Subcutaneous adipose tissue (tissue), 4 donors: ENCODE data around the gene SPACA7. TPM values are rescaled to one million over a fixed set of nuclear protein-coding genes. Genes with fewer than 3 reads are reported as not detected.

ENCODE experiments used
- CTCF ChIP-seq: fragments of 450-650 bp; IDR thresholded peaks from one replicate; pipeline ENCODE4 v1.5.1; 2016; ENCODE audit warnings: low read depth, mild to moderate bottlenecking, control low read depth, antibody characterized with exemption, moderate library complexity
- total RNA-seq, 4 donors: library from RNA; depleted of rRNA; stranded (reverse); fragments of >200 nt; gene quantifications; one replicate each; pipeline ENCODE4 v1.1.0, GENCODE V29; 2016

SPACA7 gene
- total RNA-seq, 4 donors from 2014 or later: not detected

GRCh38 chr13:112434937-112435523 lies 58.9 kb downstream of the SPACA7 start:
- TF ChIP-seq CTCF: no peak

GRCh38 chr13:112435973-112436372 lies 59.8 kb downstream of the SPACA7 start:
- no peak for TF ChIP-seq CTCF

DNA sequence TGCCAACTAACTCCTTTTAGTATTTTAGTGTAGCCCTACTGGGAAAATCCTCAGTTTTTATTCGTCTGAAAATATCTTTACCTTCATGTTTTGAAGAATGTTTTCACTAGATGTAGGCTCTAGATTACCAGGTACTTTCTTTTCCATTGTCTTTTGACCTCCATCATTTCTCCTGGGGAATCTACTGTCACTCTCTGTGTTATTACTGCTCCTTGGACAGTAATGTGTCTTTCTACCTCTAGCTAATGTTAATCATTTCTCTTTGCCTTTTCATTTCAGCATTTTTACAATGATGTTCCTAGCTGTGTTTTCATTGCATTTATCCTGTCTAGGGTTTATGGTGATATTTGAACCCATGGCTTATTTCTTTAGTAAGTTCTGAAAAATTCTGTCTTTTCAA lies 61.9 kb downstream of the SPACA7 start:
- TF ChIP-seq CTCF: no peak

DNA sequence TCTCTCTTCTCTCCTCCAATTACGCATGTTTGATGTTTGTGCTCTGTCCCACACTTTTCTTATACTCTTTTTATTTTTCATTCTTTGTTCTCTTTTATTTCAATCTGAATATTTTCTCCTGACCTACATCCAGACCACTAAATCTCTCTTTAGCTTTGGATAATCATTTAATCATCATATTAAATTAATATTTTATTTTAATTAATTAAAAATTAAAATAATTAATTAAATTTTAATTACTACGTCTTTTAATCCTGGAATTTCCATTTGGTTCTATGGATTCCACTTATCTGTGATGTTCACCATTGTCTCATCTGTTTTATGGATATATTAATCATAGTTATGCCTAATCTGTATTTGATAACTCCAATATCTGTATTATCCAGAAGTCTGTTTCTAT lies 62.4 kb downstream of the SPACA7 start:
- TF ChIP-seq CTCF: no peak

- no peak for TF ChIP-seq CTCF
Observed at GRCh38 chr13:112441226-112441625, 65.1 kb downstream of the SPACA7 start.

DNA sequence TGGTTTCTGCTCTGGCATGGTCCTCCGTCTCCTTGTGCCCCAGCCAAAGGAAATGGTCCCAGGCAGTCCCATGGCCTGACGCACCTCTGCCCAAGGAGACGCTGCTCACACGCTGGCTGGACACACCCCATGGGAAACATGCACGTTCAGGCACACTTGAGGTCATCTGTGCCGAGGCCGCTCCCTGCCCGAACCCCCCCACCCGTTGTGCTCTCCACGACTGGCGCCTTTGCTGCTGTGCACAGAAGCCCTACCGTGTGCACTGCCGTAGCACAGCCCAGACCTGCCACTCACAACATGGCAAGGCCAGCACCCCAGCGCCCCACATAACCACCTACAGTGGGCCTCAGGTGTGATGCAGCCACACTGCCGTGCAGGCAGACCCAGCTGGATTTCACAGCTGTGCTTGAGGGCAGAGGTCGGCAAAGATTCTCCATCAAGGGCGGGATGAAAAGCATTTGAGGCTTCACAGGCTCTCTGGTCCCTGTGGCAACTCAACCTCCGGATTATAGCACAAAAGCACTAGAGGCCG lies 65.7 kb downstream of the SPACA7 start:
- no peak for TF ChIP-seq CTCF

DNA sequence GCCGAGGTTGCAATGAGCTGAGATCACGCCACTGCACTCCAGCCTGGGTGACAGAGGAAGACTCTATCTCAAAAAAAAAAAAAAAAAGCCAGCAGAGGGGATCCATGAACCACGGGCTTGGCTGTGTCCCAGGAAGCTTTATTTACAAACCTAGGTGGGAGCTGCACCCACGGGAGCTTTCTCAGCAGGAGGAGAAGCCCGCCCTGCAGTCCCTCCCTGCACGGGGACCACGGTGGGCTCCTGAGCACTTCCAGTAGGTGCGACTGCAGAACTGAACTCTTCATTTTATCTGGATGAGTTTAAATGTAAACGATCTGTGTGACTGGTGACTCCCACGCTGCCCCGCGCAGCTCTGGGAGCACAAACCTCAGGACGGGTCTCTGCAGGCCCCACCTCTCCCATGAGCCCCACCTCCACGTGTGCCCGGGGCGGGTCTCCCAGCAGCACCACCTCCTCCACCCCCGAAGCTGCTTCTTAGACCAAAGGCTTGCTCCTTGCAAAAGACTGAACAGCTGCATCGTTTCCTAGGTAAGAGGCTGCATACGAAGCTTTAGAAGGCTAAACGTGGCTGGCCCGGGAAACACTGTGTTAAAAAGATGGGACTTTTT lies 66.4 kb downstream of the SPACA7 start:
- TF ChIP-seq CTCF: no peak
